GM23248 (cell line): ENCODE results near the gene NKX2-8. TPM values are rescaled to one million over a fixed set of nuclear protein-coding genes. Genes with fewer than 3 reads are reported as not detected.
A peak's percentile ranks its signal among the peaks of the same experiment; 100 is the strongest.
"Not testable (repeated sequence)": the region's sequence is repeated elsewhere in the genome, so short reads cannot be mapped to it uniquely, and the experiment has no call there.

ENCODE experiments used
- DNase-seq: peaks from one replicate; pipeline ENCODE4 v3.0.0-alpha.2; 2015
- H2AFZ ChIP-seq: fragments of 200-600 bp; sonication (generic); 2 replicates; pipeline ENCODE4 v1.6.1; 2016; ENCODE audit warnings: antibody characterized with exemption
- H3F3A ChIP-seq: fragments of 200-600 bp; sonication (generic); 2 replicates; pipeline ENCODE4 v1.6.1; 2016; ENCODE audit warnings: mild to moderate bottlenecking, antibody characterized with exemption, mixed run types; ENCODE audit not compliant: insufficient read depth
- H3K27ac ChIP-seq: fragments of 200-600 bp; sonication (generic); 2 replicates; pipeline ENCODE4 v1.5.1; 2016; ENCODE audit warnings: mild to moderate bottlenecking
- H3K27me3 ChIP-seq: fragments of 200-600 bp; sonication (generic); replicated peaks from 2 replicates; pipeline ENCODE4 v1.6.1; 2016; ENCODE audit warnings: mild to moderate bottlenecking; ENCODE audit not compliant: insufficient read depth
- H3K36me3 ChIP-seq: fragments of 200-600 bp; sonication (generic); 2 replicates; pipeline ENCODE4 v1.6.1; 2016; ENCODE audit warnings: low read depth, mild to moderate bottlenecking
- H3K4me1 ChIP-seq: fragments of 200-600 bp; sonication (generic); 2 replicates; pipeline ENCODE4 v1.6.1; 2016; ENCODE audit warnings: mild to moderate bottlenecking; ENCODE audit not compliant: insufficient read depth
- H3K4me2 ChIP-seq: fragments of 200-600 bp; sonication (generic); one replicate; pipeline ENCODE4 v1.6.1; 2016; ENCODE audit warnings: mild to moderate bottlenecking; ENCODE audit not compliant: unreplicated experiment
- H3K4me3 ChIP-seq: fragments of 200-600 bp; sonication (generic); 2 replicates; pipeline ENCODE4 v1.5.1; 2016; ENCODE audit warnings: mild to moderate bottlenecking
- H3K79me2 ChIP-seq: fragments of 200-600 bp; sonication (generic); 2 replicates; pipeline ENCODE4 v1.6.1; 2016; ENCODE audit warnings: mild to moderate bottlenecking; ENCODE audit not compliant: insufficient read depth
- H3K9ac ChIP-seq: fragments of 200-600 bp; sonication (generic); 2 replicates; pipeline ENCODE4 v1.6.1; 2016; ENCODE audit warnings: mild to moderate bottlenecking
- H3K9me2 ChIP-seq: fragments of 200-600 bp; sonication (generic); 2 replicates; pipeline ENCODE4 v1.6.1; 2016; ENCODE audit warnings: mixed run types, mild to moderate bottlenecking, moderate library complexity; ENCODE audit not compliant: insufficient read depth
- H3K9me3 ChIP-seq: fragments of 200-600 bp; sonication (generic); one replicate; pipeline ENCODE4 v1.6.1; 2017; ENCODE audit warnings: low read depth
- H4K20me1 ChIP-seq: fragments of 200-600 bp; sonication (generic); 2 replicates; pipeline ENCODE4 v1.6.0; 2016; ENCODE audit not compliant: insufficient read depth
- EZH2 ChIP-seq: fragments of 200-600 bp; sonication (generic); IDR thresholded peaks from 2 replicates; pipeline ENCODE4 v1.6.1; 2018; ENCODE audit warnings: antibody characterized with exemption, mild to moderate bottlenecking; ENCODE audit not compliant: insufficient read depth, poor library complexity, severe bottlenecking
- EZH2phosphoT487 ChIP-seq: fragments of 200-600 bp; sonication (generic); IDR thresholded peaks from 2 replicates; pipeline ENCODE4 v1.6.1; 2018; ENCODE audit warnings: antibody characterized with exemption, moderate library complexity, mild to moderate bottlenecking, low read depth; ENCODE audit not compliant: insufficient read depth
- WGBS, 2 experiments: methylation state at CpG; one replicate each; pipeline ENCODE4 v1.1.6; 2015 to 2017; ENCODE audit warnings: low lambda C conversion rate in 2 of 2, low coverage in 1 of 2; ENCODE audit errors: missing lambda C conversion rate in 2 of 2; 5-methylcytosine and 5-hydroxymethylcytosine counted together
- in situ Hi-C: fragments of 300-500 bp; cut with MboI; formaldehyde crosslinking; loops from 2 replicates; pipeline ENCODE4 v1.15.0; 2020
- polyA plus RNA-seq: library from polyadenylated mRNA; unstranded; fragments of >200 nt; fragmentation: Nextera tagmentation; extraction: Ambion mirVana; gene quantifications from 2 replicates; pipeline ENCODE4 v1.2.1, GENCODE V29; 2016
- total RNA-seq: library from RNA; depleted of rRNA; stranded (reverse); fragments of >200 nt; shearing (Covaris generic); gene quantifications from 2 replicates; pipeline ENCODE4 v1.2.3, GENCODE V29; 2014

The NKX2-8 gene
- total and polyA plus RNA-seq, 2 experiments from 2014 or later: not detected

- no peak overlapping the region for H3K9ac ChIP-seq
- no peak overlapping the region for H3K27ac ChIP-seq
- no peak overlapping the region for H3K4me3 ChIP-seq
- H2AFZ ChIP-seq: no peak overlapping the region
- H3K9me2 ChIP-seq: no peaks in the 10 kb centered on the region
- no peaks in the 10 kb centered on the region for H3F3A ChIP-seq
- peaks cover 7% of the 10 kb centered on the region for H3K27me3 ChIP-seq
- no peaks in the 10 kb centered on the region for H3K9me3 ChIP-seq
- DNase-seq: no peak
- no peak overlapping the region for H3K4me2 ChIP-seq
- no peaks in the 10 kb centered on the region for H3K36me3 ChIP-seq
- no peaks in the 10 kb centered on the region for H3K4me1 ChIP-seq
- H3K79me2 ChIP-seq: no peaks in the 10 kb centered on the region
- in situ Hi-C loops: no loop called here
- 51 to 54% methylated on average over 6 of the region's 6 CpGs for WGBS, 2 experiments
- H4K20me1 ChIP-seq: no peaks in the 10 kb centered on the region
- no peak for TF ChIP-seq EZH2
- TF ChIP-seq EZH2phosphoT487: no peak
Observed at GRCh38 chr14:36555998-36556743, 26.2 kb downstream of the NKX2-8 start.

- Histone ChIP-seq H3K9me3 (no peaks in the 10 kb centered on the region), H3K4me2 (no peak overlapping the region), H3K9me2 (no peaks in the 10 kb centered on the region), H3K4me1 (no peaks in the 10 kb centered on the region), H3K4me3 (no peak overlapping the region), H4K20me1 (no peaks in the 10 kb centered on the region), H3K9ac (no peak overlapping the region), H2AFZ (no peak overlapping the region), H3K36me3 (no peaks in the 10 kb centered on the region), H3F3A (no peaks in the 10 kb centered on the region), H3K27me3 (peaks cover 7% of the 10 kb centered on the region), H3K79me2 (no peaks in the 10 kb centered on the region), H3K27ac (no peak overlapping the region)
- in situ Hi-C loops: no loop called here
- 20 to 23% methylated on average over 4 of the region's 4 CpGs for WGBS, 2 experiments
- peak; percentile 73 for DNase-seq
- no peak for TF ChIP-seq EZH2phosphoT487
- no peak for TF ChIP-seq EZH2
Observed at GRCh38 chr14:36553656-36554260, 28.7 kb downstream of the NKX2-8 start.

- H3K27me3 ChIP-seq: peaks cover 19% of the 10 kb centered on the region
- no peaks in the 10 kb centered on the region for H4K20me1 ChIP-seq
- 0 to 6% methylated on average over 1 of the region's 1 CpG for WGBS, 2 experiments
- H3K27ac ChIP-seq: no peak overlapping the region
- no peak overlapping the region for H3K4me2 ChIP-seq
- TF ChIP-seq EZH2phosphoT487: no peak
- no peak for TF ChIP-seq EZH2
- no peak overlapping the region for H3K9ac ChIP-seq
- no peaks in the 10 kb centered on the region for H3K4me1 ChIP-seq
- H3K9me2 ChIP-seq: no peaks in the 10 kb centered on the region
- H3K4me3 ChIP-seq: no peak overlapping the region
- H3F3A ChIP-seq: no peaks in the 10 kb centered on the region
- H3K9me3 ChIP-seq: no peaks in the 10 kb centered on the region
- H3K36me3 ChIP-seq: no peaks in the 10 kb centered on the region
- DNase-seq: no peak
- in situ Hi-C loops: no loop called here
- H3K79me2 ChIP-seq: no peaks in the 10 kb centered on the region
- H2AFZ ChIP-seq: no peak overlapping the region
Observed at GRCh38 chr14:36550899-36551298, 31.5 kb downstream of the NKX2-8 start.

- WGBS, 2 experiments: 68 to 70% methylated on average over 16 of the region's 16 CpGs
- H3K9me3 ChIP-seq, H3K36me3 ChIP-seq, H3K9ac ChIP-seq, H3K4me3 ChIP-seq, H3K27ac ChIP-seq, H3K79me2 ChIP-seq, H4K20me1 ChIP-seq, H3F3A ChIP-seq, DNase-seq, in situ Hi-C loops, H3K4me1 ChIP-seq, H3K9me2 ChIP-seq, H3K4me2 ChIP-seq, H2AFZ ChIP-seq: not testable (repeated sequence)
- H3K27me3 ChIP-seq: peaks cover 26% of the 10 kb centered on the region; the same call in 1 of the 2 replicates
Observed at GRCh38 chr14:36544280-36544679, 38.1 kb downstream of the NKX2-8 start.
